Natural killer cell (primary cell): ENCODE results near the gene RDH11. TPM values are rescaled to one million over a fixed set of nuclear protein-coding genes. Genes with fewer than 3 reads are reported as not detected.
A peak's percentile ranks its signal among the peaks of the same experiment; 100 is the strongest.

Experiments used
- ATAC-seq, 3 donors: fragments of 150-1000 bp in 2 of 3; fragments of 200-7000 bp in 1 of 3; cut with Tn5 transposase; 1 replicate in 1 of 3; 2 replicates in 2 of 3; pipeline ENCODE4 v1.10.0; 2021; ENCODE audit warnings: mild to moderate bottlenecking in 2 of 3, moderate library complexity in 2 of 3
- DNase-seq, 2 donors: peaks; one replicate each; pipeline versions ENCODE4 v3.0.0 to v3.0.0-alpha.2; 2013 to 2021; ENCODE audit warnings: mixed read lengths in 1 of 2
- H3K27ac ChIP-seq: one replicate; pipeline ENCODE4 v1.5.1; 2013; ENCODE audit warnings: mild to moderate bottlenecking, low read length
- H3K27me3 ChIP-seq: one replicate; pipeline ENCODE4 v1.6.1; 2013; ENCODE audit warnings: low read length; ENCODE audit not compliant: control insufficient read depth, insufficient read depth
- H3K36me3 ChIP-seq: one replicate; pipeline ENCODE4 v1.6.1; 2013; ENCODE audit warnings: low read length; ENCODE audit not compliant: control insufficient read depth, insufficient read depth
- H3K4me1 ChIP-seq: one replicate; pipeline ENCODE4 v1.6.1; 2013; ENCODE audit warnings: low read length; ENCODE audit not compliant: control insufficient read depth, insufficient read depth
- H3K4me3 ChIP-seq: one replicate; pipeline ENCODE4 v1.5.1; 2013; ENCODE audit warnings: low read length
- H3K9me3 ChIP-seq: one replicate; pipeline ENCODE4 v1.6.1; 2013; ENCODE audit warnings: low read length; ENCODE audit not compliant: control insufficient read depth, insufficient read depth
- H3K27ac Mint-ChIP-seq, 2 donors: one replicate each; pipeline ENCODE4 v1.8.0; 2022; ENCODE audit warnings: mild to moderate bottlenecking in 2 of 2, mixed read lengths in 2 of 2, moderate library complexity in 1 of 2
- H3K27me3 Mint-ChIP-seq, 2 donors: one replicate each; pipeline ENCODE4 v1.8.0; 2022; ENCODE audit warnings: low read depth in 2 of 2, mixed read lengths in 2 of 2
- H3K36me3 Mint-ChIP-seq: one replicate; pipeline ENCODE4 v1.8.0; 2022; ENCODE audit warnings: mixed read lengths
- H3K4me1 Mint-ChIP-seq, 2 donors: one replicate each; pipeline ENCODE4 v1.8.0; 2022; ENCODE audit warnings: mixed read lengths in 2 of 2
- H3K4me3 Mint-ChIP-seq: one replicate; pipeline ENCODE4 v1.8.0; 2022; ENCODE audit warnings: mild to moderate bottlenecking, moderate library complexity, mixed read lengths
- H3K9me3 Mint-ChIP-seq, 2 donors: one replicate each; pipeline ENCODE4 v1.8.0; 2022; ENCODE audit warnings: mixed read lengths in 2 of 2
- CTCF ChIP-seq: fragments of 200-600 bp; IDR thresholded peaks from one replicate; pipeline ENCODE4 v1.8.0; 2022; ENCODE audit warnings: antibody characterized with exemption
- WGBS: methylation state at CpG from one replicate; pipeline ENCODE4 v1.1.7; 2013; ENCODE audit warnings: missing lambda C conversion rate; ENCODE audit not compliant: insufficient coverage; 5-methylcytosine and 5-hydroxymethylcytosine counted together
- intact Hi-C: fragments of 100-400 bp; cut with micrococcal nuclease; formaldehyde crosslinking; loops from one replicate; pipeline ENCODE4 v1.14.2; 2022
- total RNA-seq, 4 donors: library from RNA; stranded (reverse); fragments of 120-200 nt in 1 of 4; gene quantifications; one replicate each; pipeline versions ENCODE4 v1.2.3 to v1.2.4, GENCODE V29; 2013 to 2022

RDH11 gene
- total RNA-seq, 3 donors from 2014 or later (not counting 1 experiment from before 2014, with no cell fraction given) = 26.5 to 37.4 (median 33.6) TPM

- Mint-ChIP-seq H3K36me3 (no peaks in the 10 kb centered on the region), H3K27ac (no peak overlapping the region), H3K9me3 (no peaks in the 10 kb centered on the region), H3K27me3 (no peaks in the 10 kb centered on the region), H3K4me3 (no peak overlapping the region), H3K4me1 (peaks cover 11 to 18% of the 10 kb centered on the region in 2 donors)
- no peak for DNase-seq
- H3K27ac ChIP-seq = no peak overlapping the region
- TF ChIP-seq CTCF = no peak
- H3K4me1 ChIP-seq = peaks cover 9% of the 10 kb centered on the region
- no peaks in the 10 kb centered on the region for H3K27me3 ChIP-seq
- no peak overlapping the region for H3K4me3 ChIP-seq
- ATAC-seq = no peak
- WGBS = 75% methylated on average over 1 of the region's 1 CpG
- intact Hi-C loops = no loop called here
- H3K36me3 ChIP-seq = no peaks in the 10 kb centered on the region
- H3K9me3 ChIP-seq = no peaks in the 10 kb centered on the region
These were observed 2.6 kb upstream of the RDH11 start for GRCh38 chr14:67698179-67698578.

DNA sequence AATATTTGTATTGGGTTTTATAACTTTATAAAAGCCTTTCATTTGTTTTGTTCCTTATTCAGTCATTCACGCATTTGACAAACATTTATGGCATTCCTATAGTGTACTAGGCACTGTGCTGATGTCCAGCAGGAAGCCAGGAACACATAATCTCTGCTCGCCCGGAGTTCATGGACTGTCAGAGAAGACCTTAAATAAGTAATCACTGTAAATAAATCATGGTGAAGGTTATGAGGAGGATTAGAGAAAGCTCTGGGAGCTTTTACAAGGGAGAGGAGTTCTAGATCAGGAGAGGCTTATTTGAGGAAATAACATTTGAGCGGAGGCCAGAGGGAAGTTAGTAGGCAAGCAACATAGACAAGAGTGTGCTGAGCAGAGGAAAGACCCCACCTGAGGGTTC is 1.4 kb upstream of the RDH11 start:
- Histone ChIP-seq H3K4me3 (no peak overlapping the region), H3K9me3 (no peaks in the 10 kb centered on the region), H3K36me3 (peaks cover 3% of the 10 kb centered on the region), H3K27me3 (no peaks in the 10 kb centered on the region), H3K4me1 (peaks cover 9% of the 10 kb centered on the region), H3K27ac (no peak overlapping the region)
- no peak for ATAC-seq
- intact Hi-C loops = no loop called here
- Mint-ChIP-seq H3K4me1 (peaks cover 15 to 18% of the 10 kb centered on the region in 2 donors), H3K9me3 (no peaks in the 10 kb centered on the region), H3K36me3 (peaks cover 4% of the 10 kb centered on the region), H3K4me3 (peak overlapping the region; percentile 61), H3K27ac (no peak overlapping the region), H3K27me3 (no peaks in the 10 kb centered on the region)
- TF ChIP-seq CTCF = no peak
- DNase-seq = no peak
- 89% methylated on average over 4 of the region's 4 CpGs for WGBS

GRCh38 chr14:67694791-67695393 is 672 bp downstream of the RDH11 start:
- no peaks in the 10 kb centered on the region for H3K9me3 ChIP-seq
- under 1% methylated on average over 21 of the region's 21 CpGs for WGBS
- intact Hi-C loops = loop anchor here (1.0 to 2.0 kb wide), 2 partner anchors 21 to 76 kb away; partner anchors contain the start of genes ARG2 and VTI1B
- H3K27ac ChIP-seq = peak overlapping the region; percentile 82
- H3K9me3 Mint-ChIP-seq = no peaks in the 10 kb centered on the region
- ATAC-seq = peak; percentile 78 to 82 (median 79)
- DNase-seq = peak; percentile 52 to 81
- H3K36me3 Mint-ChIP-seq = peaks cover 13% of the 10 kb centered on the region
- peak overlapping the region; percentile 95 for H3K4me3 ChIP-seq
- peak overlapping the region; percentile 94 to 99 for H3K27ac Mint-ChIP-seq
- no peak for TF ChIP-seq CTCF
- peaks cover 9% of the 10 kb centered on the region for H3K4me1 ChIP-seq
- peaks cover 16 to 18% of the 10 kb centered on the region in 2 donors for H3K4me1 Mint-ChIP-seq
- H3K27me3 ChIP-seq = no peaks in the 10 kb centered on the region
- H3K36me3 ChIP-seq = peaks cover 19% of the 10 kb centered on the region
- H3K4me3 Mint-ChIP-seq = peak overlapping the region; percentile 96
- no peaks in the 10 kb centered on the region for H3K27me3 Mint-ChIP-seq

GRCh38 chr14:67690011-67690410 is 5.6 kb downstream of the RDH11 start:
- no peak for TF ChIP-seq CTCF
- 98% methylated on average over 3 of the region's 4 CpGs for WGBS
- H3K4me3 ChIP-seq = no peak overlapping the region
- DNase-seq = no peak
- peaks cover 55% of the 10 kb centered on the region for H3K36me3 ChIP-seq
- peaks cover 13% of the 10 kb centered on the region in 2 donors for H3K4me1 Mint-ChIP-seq
- no peaks in the 10 kb centered on the region for H3K27me3 Mint-ChIP-seq
- intact Hi-C loops = no loop called here
- no peak overlapping the region for H3K27ac Mint-ChIP-seq
- no peak for ATAC-seq
- no peaks in the 10 kb centered on the region for H3K9me3 ChIP-seq
- H3K9me3 Mint-ChIP-seq = no peaks in the 10 kb centered on the region
- H3K27ac ChIP-seq = no peak overlapping the region
- peaks cover 28% of the 10 kb centered on the region for H3K36me3 Mint-ChIP-seq
- peaks cover 5% of the 10 kb centered on the region for H3K4me1 ChIP-seq
- H3K4me3 Mint-ChIP-seq = no peak overlapping the region
- H3K27me3 ChIP-seq = no peaks in the 10 kb centered on the region
